HEK293 (cell line): Measurements from ENCODE around the gene SH3RF3.
"Not testable (repeated sequence)": the region's sequence is repeated elsewhere in the genome, so short reads cannot be mapped to it uniquely, and the experiment has no call there.

ENCODE experiments used
- CTCF ChIA-PET: fragments of 350-600 bp; formaldehyde crosslinking; extraction: SDS; loops from one replicate; lab custom pipeline; 2021; ENCODE audit warnings: antibody characterized with exemption; lab: Yijun Ruan, JAX
- POLR2A ChIA-PET: fragments of 300-600 bp; formaldehyde crosslinking; extraction: SDS; loops from one replicate; lab custom pipeline; 2020; ENCODE audit warnings: antibody characterized with exemption, inconsistent platforms; lab: Yijun Ruan, JAX
- H3K27ac ChIP-seq: fragments of 200-500 bp; sonication (Bioruptor generic); 2 replicates; pipeline ENCODE4 v1.5.1; 2014; ENCODE audit warnings: low read depth, low read length, control low read depth, inconsistent platforms; ENCODE audit errors: extremely low read depth
- H3K36me3 ChIP-seq, 2 experiments: fragments of 200-500 bp in 1 of 2; sonication (Bioruptor generic) in 1 of 2; 1 replicate in 1 of 2; 2 replicates in 1 of 2; pipeline ENCODE4 v1.5.1; 2014 to 2017; ENCODE audit warnings: inconsistent platforms in 2 of 2, low read length in 2 of 2; ENCODE audit not compliant: control insufficient read depth in 2 of 2, insufficient read depth in 1 of 2
- H3K4me1 ChIP-seq: fragments of 200-500 bp; sonication (Bioruptor generic); 2 replicates; pipeline ENCODE4 v1.5.1; 2014; ENCODE audit warnings: mild to moderate bottlenecking, low read length, inconsistent platforms; ENCODE audit not compliant: control insufficient read depth, insufficient read depth
- H3K4me3 ChIP-seq: 2 replicates; pipeline ENCODE4 v1.5.1; 2011; ENCODE audit warnings: low read depth, mild to moderate bottlenecking, control low read depth, low read length, moderate library complexity
- H3K9me3 ChIP-seq: fragments of 200-500 bp; sonication (Bioruptor generic); 2 replicates; pipeline ENCODE4 v1.5.1; 2014; ENCODE audit warnings: low read depth, low read length, inconsistent platforms; ENCODE audit not compliant: control insufficient read depth, insufficient read depth
- BCL6B ChIP-seq: fragments of 450-650 bp; formaldehyde crosslinking; IDR thresholded peaks from 2 replicates; pipeline ENCODE4 v1.5.1; 2017; ENCODE audit warnings: missing biosample characterization, missing genetic modification characterization
- KLF8 ChIP-seq: fragments of 450-650 bp; formaldehyde crosslinking; IDR thresholded peaks from 2 replicates; pipeline ENCODE4 v1.5.1; 2016; ENCODE audit warnings: missing biosample characterization, missing genetic modification characterization
- OSR2 ChIP-seq: fragments of 450-650 bp; formaldehyde crosslinking; IDR thresholded peaks from 2 replicates; pipeline ENCODE4 v1.5.1; 2016; ENCODE audit warnings: missing biosample characterization, missing genetic modification characterization
- PRDM6 ChIP-seq: fragments of 450-650 bp; formaldehyde crosslinking; IDR thresholded peaks from 2 replicates; pipeline ENCODE4 v1.5.1; 2017; ENCODE audit warnings: missing biosample characterization, missing genetic modification characterization
- ZBTB17 ChIP-seq: fragments of 450-650 bp; formaldehyde crosslinking; IDR thresholded peaks from 2 replicates; pipeline ENCODE4 v1.5.1; 2016; ENCODE audit warnings: missing biosample characterization, missing genetic modification characterization
- ZEB2 ChIP-seq: fragments of 450-650 bp; formaldehyde crosslinking; IDR thresholded peaks from 2 replicates; pipeline ENCODE4 v1.5.1; 2016; ENCODE audit warnings: missing biosample characterization, missing genetic modification characterization
- ZFP37 ChIP-seq: fragments of 450-650 bp; formaldehyde crosslinking; IDR thresholded peaks from 2 replicates; pipeline ENCODE4 v1.5.1; 2016; ENCODE audit warnings: missing biosample characterization, missing genetic modification characterization
- ZNF133 ChIP-seq: fragments of 450-650 bp; formaldehyde crosslinking; IDR thresholded peaks from 2 replicates; pipeline ENCODE4 v1.5.1; 2016; ENCODE audit warnings: missing biosample characterization, missing genetic modification characterization
- ZNF138 ChIP-seq: fragments of 450-650 bp; formaldehyde crosslinking; IDR thresholded peaks from 2 replicates; pipeline ENCODE4 v1.5.1; 2016; ENCODE audit warnings: missing biosample characterization, missing genetic modification characterization, borderline replicate concordance
- ZNF16 ChIP-seq: fragments of 450-650 bp; formaldehyde crosslinking; IDR thresholded peaks from 2 replicates; pipeline ENCODE4 v1.5.1; 2016; ENCODE audit warnings: low read depth, missing biosample characterization, missing genetic modification characterization
- ZNF24 ChIP-seq: fragments of 450-650 bp; formaldehyde crosslinking; IDR thresholded peaks from 2 replicates; pipeline ENCODE4 v1.5.1; 2016; ENCODE audit warnings: missing biosample characterization, missing genetic modification characterization
- ZNF248 ChIP-seq: fragments of 450-650 bp; formaldehyde crosslinking; IDR thresholded peaks from 2 replicates; pipeline ENCODE4 v1.5.1; 2017; ENCODE audit warnings: missing biosample characterization, missing genetic modification characterization
- ZNF398 ChIP-seq: fragments of 450-650 bp; formaldehyde crosslinking; IDR thresholded peaks from 2 replicates; pipeline ENCODE4 v1.5.1; 2017; ENCODE audit warnings: missing biosample characterization, missing genetic modification characterization
- ZNF513 ChIP-seq: fragments of 450-650 bp; IDR thresholded peaks from 2 replicates; pipeline ENCODE4 v1.5.1; 2018; ENCODE audit warnings: missing biosample characterization, missing genetic modification characterization
- ZNF518A ChIP-seq: fragments of 450-650 bp; formaldehyde crosslinking; conservative IDR thresholded peaks from 2 replicates; pipeline ENCODE4 v1.5.1; 2016; ENCODE audit warnings: low read depth, missing biosample characterization, missing genetic modification characterization
- ZNF548 ChIP-seq: fragments of 450-650 bp; formaldehyde crosslinking; IDR thresholded peaks from 2 replicates; pipeline ENCODE4 v1.5.1; 2016; ENCODE audit warnings: missing biosample characterization, missing genetic modification characterization
- ZNF626 ChIP-seq: fragments of 450-650 bp; sonication (Bioruptor Pico); formaldehyde crosslinking; IDR thresholded peaks from 2 replicates; pipeline ENCODE4 v1.5.1; 2018; ENCODE audit warnings: missing biosample characterization, missing genetic modification characterization, inconsistent platforms
- ZNF768 ChIP-seq: fragments of 450-650 bp; formaldehyde crosslinking; IDR thresholded peaks from 2 replicates; pipeline ENCODE4 v1.5.1; 2018; ENCODE audit warnings: missing biosample characterization, mild to moderate bottlenecking, missing genetic modification characterization
- ZNF837 ChIP-seq: fragments of 450-650 bp; formaldehyde crosslinking; IDR thresholded peaks from 2 replicates; pipeline ENCODE4 v1.5.1; 2016; ENCODE audit warnings: missing biosample characterization, missing genetic modification characterization
- ZSCAN23 ChIP-seq: fragments of 450-650 bp; formaldehyde crosslinking; IDR thresholded peaks from 2 replicates; pipeline ENCODE4 v1.5.1; 2016; ENCODE audit warnings: missing biosample characterization, missing genetic modification characterization

SH3RF3 gene

GRCh38 chr2:109535217-109535946, 406.4 kb downstream of the SH3RF3 start:
- ChIA-PET CTCF (interaction anchor here (1.3 kb wide), 1 partner anchor 11 kb away, joined by 6 read pairs; no protein-coding TSS in a partner anchor), POLR2A (no interaction called here)
- H3K27ac ChIP-seq, result no peak overlapping the region
- no peaks in the 10 kb centered on the region for H3K36me3 ChIP-seq
- TF ChIP-seq ZFP37 (tag by site-specific recombination), result no peak
- TF ChIP-seq ZNF626 (tag by site-specific recombination), result no peak
- TF ChIP-seq OSR2 (tag by site-specific recombination), result no peak
- TF ChIP-seq ZNF548 (tag by site-specific recombination), result no peak
- TF ChIP-seq PRDM6 (tag by site-specific recombination), result no peak
- no peak for TF ChIP-seq ZNF513
- no peak for TF ChIP-seq BCL6B (tag by site-specific recombination)
- TF ChIP-seq ZNF16, result no peak
- no peak for TF ChIP-seq ZNF248 (tag by site-specific recombination)
- TF ChIP-seq ZNF138, result no peak
- no peak for TF ChIP-seq ZNF24 (tag by site-specific recombination)
- no peak for TF ChIP-seq ZNF768 (tag by site-specific recombination)
- TF ChIP-seq ZSCAN23 (tag by site-specific recombination), result no peak
- TF ChIP-seq ZNF398, result no peak
- TF ChIP-seq ZNF133, result no peak
- no peak for TF ChIP-seq KLF8
- TF ChIP-seq ZNF837 (tag by site-specific recombination), result no peak
- TF ChIP-seq ZNF518A (tag by site-specific recombination), result no peak
- no peak for TF ChIP-seq ZBTB17 (tag by site-specific recombination)
- TF ChIP-seq ZEB2, result no peak
- no peaks in the 10 kb centered on the region for H3K4me1 ChIP-seq
- no peaks in the 10 kb centered on the region for H3K9me3 ChIP-seq
- no peak overlapping the region for H3K4me3 ChIP-seq

- H3K27ac ChIP-seq, H3K9me3 ChIP-seq, POLR2A ChIA-PET, H3K4me3 ChIP-seq, H3K36me3 ChIP-seq, H3K4me1 ChIP-seq: not testable (repeated sequence)
- CTCF ChIA-PET, result interaction anchor here (0.8 to 1.3 kb wide), 2 partner anchors 10 to 179 kb away, joined by 3 to 6 read pairs; no protein-coding TSS in a partner anchor
Measured at GRCh38 chr2:109536556-109536955, 407.6 kb downstream of the SH3RF3 start.
